Ishikawa (cell line): ENCODE results near the gene OVCH1.

Experiments used
- CEBPB ChIP-seq: IDR thresholded peaks from 2 replicates; pipeline ENCODE4 v1.6.1; 2012
- CREB1 ChIP-seq: IDR thresholded peaks from 2 replicates; pipeline ENCODE4 v1.6.1; 2012; ENCODE audit warnings: low read depth
- EGR1 ChIP-seq: IDR thresholded peaks from 2 replicates; pipeline ENCODE4 v1.6.1; 2012
- EP300 ChIP-seq: IDR thresholded peaks from 2 replicates; pipeline ENCODE4 v1.6.1; 2012; ENCODE audit warnings: borderline replicate concordance
- MAX ChIP-seq: IDR thresholded peaks from 2 replicates; pipeline ENCODE4 v1.6.1; 2012
- NFIC ChIP-seq: IDR thresholded peaks from 2 replicates; pipeline ENCODE4 v1.6.1; 2012
- RAD21 ChIP-seq: IDR thresholded peaks from 2 replicates; pipeline ENCODE4 v1.6.1; 2012; ENCODE audit warnings: low read depth
- TAF1 ChIP-seq: IDR thresholded peaks from 2 replicates; pipeline ENCODE4 v1.6.1; 2012; ENCODE audit warnings: low read depth, mild to moderate bottlenecking
- TCF12 ChIP-seq: IDR thresholded peaks from 2 replicates; pipeline ENCODE4 v1.6.1; 2012; ENCODE audit warnings: low read depth
- YY1 ChIP-seq: IDR thresholded peaks from 2 replicates; pipeline ENCODE4 v1.6.1; 2012; ENCODE audit warnings: low read depth

GRCh38 chr12:29543036-29543435 is 45.5 kb upstream of the OVCH1 start:
- TF ChIP-seq TAF1: no peak
- no peak for TF ChIP-seq CREB1
- TF ChIP-seq EP300: no peak
- TF ChIP-seq TCF12: no peak
- no peak for TF ChIP-seq NFIC
- TF ChIP-seq YY1: no peak
- no peak for TF ChIP-seq CEBPB
- TF ChIP-seq RAD21: no peak
- no peak for TF ChIP-seq MAX
- TF ChIP-seq EGR1: no peak
